NT2/D1 (cell line): ENCODE results near the gene OOSP3.

Experiments used
- SUZ12 ChIP-seq: IDR thresholded peaks from 2 replicates; pipeline ENCODE4 v1.6.1; 2011; ENCODE audit not compliant: insufficient read length, insufficient read depth; ENCODE audit errors: extremely low read depth
- YY1 ChIP-seq: IDR thresholded peaks from 2 replicates; pipeline ENCODE4 v1.6.1; 2011; ENCODE audit not compliant: insufficient read length, insufficient read depth
- ZNF274 ChIP-seq: IDR thresholded peaks from 2 replicates; pipeline ENCODE4 v1.6.1; 2011; ENCODE audit warnings: mild to moderate bottlenecking, low read depth, low read length

GRCh38 chr11:59898650-59899049 is 20.1 kb downstream of the OOSP3 start:
- TF ChIP-seq YY1 (no peak), ZNF274 (no peak), SUZ12 (no peak)
